ENCODE results near the gene MRPL20. TPM values are rescaled to one million over a fixed set of nuclear protein-coding genes. Genes with fewer than 3 reads are reported as not detected.
"Not testable (repeated sequence)": the region's sequence is repeated elsewhere in the genome, so short reads cannot be mapped to it uniquely, and the experiment has no call there.

The MRPL20 gene
- total RNA-seq, 4 donors from 2014 or later, result 34.3 to 114 (median 65.1) TPM

DNA sequence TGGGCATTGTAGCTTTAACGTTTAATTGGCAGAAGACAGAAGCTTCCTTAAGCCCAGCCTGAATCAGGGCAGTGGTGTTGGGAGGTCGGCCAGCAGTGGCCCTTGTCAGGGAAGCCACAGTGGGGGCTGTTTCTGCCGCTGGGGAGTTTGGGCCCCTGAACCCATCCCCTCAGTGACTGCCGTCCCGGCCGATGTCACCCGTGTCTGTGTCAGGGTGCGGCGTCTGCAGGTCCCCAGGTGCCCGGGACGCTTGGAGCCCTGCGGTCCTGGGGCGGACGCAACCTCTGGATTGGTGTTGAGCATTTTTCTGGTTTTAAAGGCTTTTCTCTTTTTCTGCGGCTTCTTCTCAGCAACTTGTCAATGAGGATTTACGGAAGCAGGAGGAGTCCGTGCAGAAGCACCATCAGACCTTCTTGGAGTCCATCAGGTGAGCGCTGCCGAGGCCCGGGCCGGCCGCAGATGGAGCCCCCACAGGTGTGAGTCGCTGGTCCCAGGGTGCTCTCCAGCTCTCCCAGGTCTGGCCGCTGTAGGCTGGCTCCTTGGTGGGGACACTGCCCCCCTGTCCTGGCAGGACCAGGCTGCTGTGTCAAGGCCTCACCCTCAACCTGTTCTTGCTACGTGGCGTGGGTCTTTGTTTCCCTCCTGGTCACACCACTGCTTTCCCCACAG, 44.7 kb upstream of the MRPL20 start:
- no peaks in the 10 kb centered on the region for H3K36me3 ChIP-seq
- H3K9me3 ChIP-seq, result no peaks in the 10 kb centered on the region
- intact Hi-C loops (cut with DNase I; ENCODE audit: low total_unique reads), result no loop called here
- no peak overlapping the region for H3K27ac ChIP-seq
- DNase-seq, result no peak
- H3K27me3 ChIP-seq, result no peaks in the 10 kb centered on the region
- no peaks in the 10 kb centered on the region for H3K4me1 ChIP-seq
- no peak for TF ChIP-seq POLR2A (IDR thresholded peaks at IDR 0.05)
- TF ChIP-seq, protein P1, sequence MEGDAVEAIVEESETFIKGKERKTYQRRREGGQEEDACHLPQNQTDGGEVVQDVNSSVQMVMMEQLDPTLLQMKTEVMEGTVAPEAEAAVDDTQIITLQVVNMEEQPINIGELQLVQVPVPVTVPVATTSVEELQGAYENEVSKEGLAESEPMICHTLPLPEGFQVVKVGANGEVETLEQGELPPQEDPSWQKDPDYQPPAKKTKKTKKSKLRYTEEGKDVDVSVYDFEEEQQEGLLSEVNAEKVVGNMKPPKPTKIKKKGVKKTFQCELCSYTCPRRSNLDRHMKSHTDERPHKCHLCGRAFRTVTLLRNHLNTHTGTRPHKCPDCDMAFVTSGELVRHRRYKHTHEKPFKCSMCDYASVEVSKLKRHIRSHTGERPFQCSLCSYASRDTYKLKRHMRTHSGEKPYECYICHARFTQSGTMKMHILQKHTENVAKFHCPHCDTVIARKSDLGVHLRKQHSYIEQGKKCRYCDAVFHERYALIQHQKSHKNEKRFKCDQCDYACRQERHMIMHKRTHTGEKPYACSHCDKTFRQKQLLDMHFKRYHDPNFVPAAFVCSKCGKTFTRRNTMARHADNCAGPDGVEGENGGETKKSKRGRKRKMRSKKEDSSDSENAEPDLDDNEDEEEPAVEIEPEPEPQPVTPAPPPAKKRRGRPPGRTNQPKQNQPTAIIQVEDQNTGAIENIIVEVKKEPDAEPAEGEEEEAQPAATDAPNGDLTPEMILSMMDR (IDR thresholded peaks at IDR 0.05), result no peak
- H3K4me3 ChIP-seq, result no peak overlapping the region

DNA sequence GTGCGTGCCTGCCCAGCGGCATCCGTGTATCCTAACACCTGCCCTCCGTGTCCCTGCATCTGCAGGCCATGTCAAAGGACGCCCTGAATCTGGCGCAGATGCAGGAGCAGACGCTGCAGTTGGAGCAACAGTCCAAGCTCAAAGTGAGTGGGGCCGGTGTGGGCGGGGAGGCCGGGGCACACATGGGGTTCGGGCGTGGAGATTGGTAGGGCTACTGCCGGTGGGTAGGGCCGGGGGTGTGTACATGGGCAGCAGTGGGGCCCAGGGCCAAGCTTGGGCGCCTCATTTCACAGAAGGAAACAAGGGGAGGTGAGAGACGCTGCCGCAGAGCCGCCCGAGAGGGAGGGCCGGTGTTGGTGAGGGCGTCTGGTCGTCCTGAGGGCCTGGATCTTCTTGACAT, 43.5 kb upstream of the MRPL20 start:
- H3K4me3 ChIP-seq; DNase-seq; H3K9me3 ChIP-seq; H3K36me3 ChIP-seq; intact Hi-C loops (cut with DNase I; ENCODE audit: low total_unique reads); H3K27ac ChIP-seq; H3K27me3 ChIP-seq; H3K4me1 ChIP-seq: not testable (repeated sequence)

DNA sequence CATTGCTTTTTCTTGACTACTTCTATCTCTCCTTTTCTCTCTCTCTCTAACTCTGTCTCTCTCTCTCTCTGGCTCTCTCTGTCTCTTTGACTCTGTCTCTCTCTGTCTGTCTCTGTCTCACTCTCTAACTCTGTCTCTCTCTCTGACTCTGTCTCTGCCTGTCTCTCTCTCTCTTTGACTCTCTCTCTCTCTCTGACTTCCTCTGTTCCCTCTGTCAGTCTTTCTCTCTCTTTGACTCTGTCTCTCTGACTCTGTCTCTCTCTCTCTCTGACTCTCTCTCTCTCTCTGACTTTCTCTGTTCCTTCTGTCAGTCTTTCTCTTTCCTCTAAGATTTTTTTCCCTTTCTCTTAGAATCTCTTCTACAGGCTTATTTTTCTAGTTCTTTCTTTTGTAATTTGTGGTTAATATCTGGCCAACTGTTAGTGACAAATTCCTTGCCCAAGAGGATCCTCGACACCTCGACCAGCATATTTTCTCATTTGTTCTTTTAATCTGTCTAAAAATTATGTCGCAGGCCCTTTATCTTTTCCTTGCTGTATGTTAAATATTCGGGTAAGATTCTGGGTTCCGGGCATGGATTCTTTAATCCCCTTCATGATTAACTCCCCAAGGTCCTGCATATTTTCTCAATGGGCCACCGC, 42.1 kb upstream of the MRPL20 start, which contains the start of gene ATAD3C:
ATAD3C (plus strand) TSS at position 591 of the 641 bp plus-strand sequence. CDS start 995 bp downstream, outside the sequence.
- no peak for DNase-seq
- intact Hi-C loops (cut with DNase I; ENCODE audit: low total_unique reads), result no loop called here
- no peak within 1 kb of the TSS for H3K4me3 ChIP-seq
- no peaks in the 10 kb centered on the region for H3K36me3 ChIP-seq
- TF ChIP-seq, protein P1 (IDR thresholded peaks at IDR 0.05), result no peak
- TF ChIP-seq POLR2A (IDR thresholded peaks at IDR 0.05), result no peak
- no peaks in the 10 kb centered on the region for H3K9me3 ChIP-seq
- H3K4me1 ChIP-seq, result no peaks in the 10 kb centered on the region
- no peak within 1 kb of the TSS for H3K27ac ChIP-seq
- no peaks in the 10 kb centered on the region for H3K27me3 ChIP-seq

DNA sequence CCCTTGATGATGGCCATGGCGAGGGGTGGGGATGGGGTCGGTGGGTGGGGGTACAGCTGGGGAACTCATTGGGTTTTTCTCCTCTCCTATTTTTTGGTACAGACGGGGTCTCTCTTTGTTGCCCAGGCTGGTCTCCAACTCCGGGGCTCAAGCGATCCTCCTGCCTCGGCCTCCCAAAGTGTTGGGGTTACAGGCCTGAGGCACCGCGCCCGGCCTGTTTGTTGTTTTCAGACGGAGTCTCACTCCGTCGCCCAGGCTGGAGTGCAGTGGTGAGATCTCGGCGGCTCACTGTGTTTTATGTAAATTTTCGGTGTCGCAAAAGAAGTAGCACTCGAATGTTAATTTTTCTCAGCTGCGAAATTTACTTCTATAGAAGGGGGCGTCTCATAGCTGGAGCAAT, 39.5 kb upstream of the MRPL20 start:
- H3K4me1 ChIP-seq; H3K27ac ChIP-seq; H3K27me3 ChIP-seq; intact Hi-C loops (cut with DNase I; ENCODE audit: low total_unique reads); H3K4me3 ChIP-seq; DNase-seq; H3K36me3 ChIP-seq; H3K9me3 ChIP-seq: not testable (repeated sequence)

DNA sequence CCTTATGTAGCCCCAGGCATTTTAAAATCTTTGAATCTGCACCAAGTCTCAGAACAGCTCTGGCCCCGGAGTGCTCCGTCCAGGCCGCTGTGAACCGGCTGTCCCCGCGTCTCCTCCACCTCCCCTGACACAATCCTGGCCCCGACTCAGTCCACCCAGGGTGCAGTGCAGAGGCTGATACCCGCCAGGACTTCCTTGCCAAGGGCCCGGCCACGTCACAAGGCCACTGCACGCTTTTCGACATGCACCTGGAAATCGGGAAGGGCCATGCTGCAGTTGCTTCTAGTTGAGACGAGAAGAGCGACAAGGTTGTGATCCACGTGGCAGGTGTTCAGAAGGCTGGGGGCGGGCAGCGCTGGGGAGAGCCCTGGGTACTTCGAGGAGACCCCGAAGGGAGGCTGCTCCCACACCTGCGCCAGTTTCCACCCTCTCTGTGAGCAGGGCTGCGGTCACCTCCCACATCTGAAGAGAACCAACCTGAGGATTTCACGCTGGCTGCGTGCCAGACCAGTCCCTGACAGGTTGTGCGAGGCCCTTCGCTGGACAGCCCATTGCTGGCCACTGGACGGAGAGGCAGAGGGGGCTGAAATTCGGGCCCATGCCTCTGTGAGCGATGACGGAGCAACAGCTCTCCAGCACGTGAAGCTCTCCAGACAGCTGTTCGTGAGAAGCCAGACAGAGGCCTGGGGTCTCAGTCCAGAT, 35.1 kb upstream of the MRPL20 start:
- Histone ChIP-seq H3K4me3 (no peak overlapping the region), H3K9me3 (no peaks in the 10 kb centered on the region), H3K4me1 (peaks cover 0 to 4% of the 10 kb centered on the region in 2 donors), H3K36me3 (no peaks in the 10 kb centered on the region), H3K27ac (no peak overlapping the region), H3K27me3 (no peaks in the 10 kb centered on the region)
- DNase-seq, result peak in 1 of 2 donors; percentile 16
- TF ChIP-seq, protein P1 (IDR thresholded peaks at IDR 0.05), result no peak
- TF ChIP-seq POLR2A (IDR thresholded peaks at IDR 0.05), result no peak
- intact Hi-C loops (cut with DNase I; ENCODE audit: low total_unique reads), result no loop called here
